Ishikawa (cell line): Measurements from ENCODE around the gene S100A16.
A peak's percentile ranks its signal among the peaks of the same experiment; 100 is the strongest.

Source experiments
- CEBPB ChIP-seq: IDR thresholded peaks from 2 replicates; pipeline ENCODE4 v1.6.1; 2012
- CREB1 ChIP-seq: IDR thresholded peaks from 2 replicates; pipeline ENCODE4 v1.6.1; 2012; ENCODE audit warnings: low read depth
- EGR1 ChIP-seq: IDR thresholded peaks from 2 replicates; pipeline ENCODE4 v1.6.1; 2012
- EP300 ChIP-seq: IDR thresholded peaks from 2 replicates; pipeline ENCODE4 v1.6.1; 2012; ENCODE audit warnings: borderline replicate concordance
- FOXM1 ChIP-seq: IDR thresholded peaks from 2 replicates; pipeline ENCODE4 v1.6.1; 2012; ENCODE audit warnings: low read depth, borderline replicate concordance
- MAX ChIP-seq: IDR thresholded peaks from 2 replicates; pipeline ENCODE4 v1.6.1; 2012
- NFIC ChIP-seq: IDR thresholded peaks from 2 replicates; pipeline ENCODE4 v1.6.1; 2012
- RAD21 ChIP-seq: IDR thresholded peaks from 2 replicates; pipeline ENCODE4 v1.6.1; 2012; ENCODE audit warnings: low read depth
- REST ChIP-seq: IDR thresholded peaks from 2 replicates; pipeline ENCODE4 v1.6.1; 2012; ENCODE audit warnings: low read depth, mild to moderate bottlenecking
- TAF1 ChIP-seq: IDR thresholded peaks from 2 replicates; pipeline ENCODE4 v1.6.1; 2012; ENCODE audit warnings: low read depth, mild to moderate bottlenecking
- TCF12 ChIP-seq: IDR thresholded peaks from 2 replicates; pipeline ENCODE4 v1.6.1; 2012; ENCODE audit warnings: low read depth
- TEAD4 ChIP-seq: IDR thresholded peaks from 2 replicates; pipeline ENCODE4 v1.6.1; 2012
- USF1 ChIP-seq: IDR thresholded peaks from 2 replicates; pipeline ENCODE4 v1.6.1; 2012
- YY1 ChIP-seq: IDR thresholded peaks from 2 replicates; pipeline ENCODE4 v1.6.1; 2012; ENCODE audit warnings: low read depth
- ZBTB7A ChIP-seq: IDR thresholded peaks from 2 replicates; pipeline ENCODE4 v1.6.1; 2012; ENCODE audit warnings: low read depth

S100A16 gene

GRCh38 chr1:153636312-153636711 is 23.4 kb upstream of the S100A16 start:
- TF ChIP-seq NFIC, result no peak
- TF ChIP-seq EGR1, result no peak
- TF ChIP-seq CREB1, result no peak
- no peak for TF ChIP-seq RAD21
- TF ChIP-seq MAX, result no peak
- no peak for TF ChIP-seq USF1
- TF ChIP-seq TEAD4, result no peak
- no peak for TF ChIP-seq YY1
- TF ChIP-seq TAF1, result no peak
- TF ChIP-seq CEBPB, result no peak
- TF ChIP-seq REST, result no peak
- TF ChIP-seq FOXM1, result no peak
- no peak for TF ChIP-seq EP300
- no peak for TF ChIP-seq TCF12
- TF ChIP-seq ZBTB7A, result no peak

- TF ChIP-seq MAX (no peak), TAF1 (no peak), ZBTB7A (no peak), CEBPB (no peak), EP300 (no peak), RAD21 (no peak), NFIC (no peak), CREB1 (no peak), USF1 (no peak), EGR1 (no peak), YY1 (no peak), FOXM1 (no peak), TCF12 (no peak), TEAD4 (no peak), REST (no peak)
Observed at GRCh38 chr1:153635872-153636271, 22.9 kb upstream of the S100A16 start.

GRCh38 chr1:153633754-153634665 is 21.1 kb upstream of the S100A16 start, which contains the start of gene CHTOP:
CHTOP (plus strand) TSS chr1:153634066; CDS start chr1:153636589, 2,523 bp downstream.
- TF ChIP-seq EP300 (0 out of 2 replicates have a peak, but pooled peaks have one; percentile 16), RAD21 (no peak), TCF12 (peak; percentile 45; the same call in 1 of the 2 replicates), YY1 (peak; percentile 100), CEBPB (no peak), MAX (peak; percentile 70), CREB1 (peak; percentile 76), TAF1 (peak; percentile 96), USF1 (peak; percentile 28; the same call in 1 of the 2 replicates), TEAD4 (peak; percentile 95), REST (0 out of 2 replicates have a peak, but pooled peaks have one; percentile 28), ZBTB7A (0 out of 2 replicates have a peak, but pooled peaks have one; percentile 36), EGR1 (peak; percentile 89), FOXM1 (0 out of 2 replicates have a peak, but pooled peaks have one; percentile 34), NFIC (no peak; the same call in 1 of the 2 replicates)
